IMR-90 (cell line): Measurements from ENCODE around the gene TBCE. TPM values are rescaled to one million over a fixed set of nuclear protein-coding genes. Genes with fewer than 3 reads are reported as not detected.

Source experiments
- ATAC-seq: fragments of 200-7000 bp; cut with Tn5 transposase; 2 replicates; pipeline ENCODE4 v1.9.1; 2020; ENCODE audit warnings: low read depth, mild to moderate bottlenecking, moderate library complexity
- BruUV-seq: library from RNA; stranded (reverse); fragments of 400-500 nt; replicated peaks from 2 replicates; lab custom pipeline; 2021; lab: Mats Ljungman, UMichigan
- CTCF ChIA-PET: fragments of 300-600 bp; formaldehyde crosslinking; extraction: SDS; loops from one replicate; lab custom pipeline; 2021; ENCODE audit warnings: antibody characterized with exemption; lab: Yijun Ruan, JAX
- POLR2A ChIA-PET: fragments of 300-600 bp; sonication (Branson Sonifier 250); formaldehyde crosslinking; loops from one replicate; lab custom pipeline; 2022; ENCODE audit warnings: antibody characterized with exemption; ENCODE audit not compliant: unreplicated experiment; lab: Charles Lee
- DNase-seq: peaks from one replicate; pipeline ENCODE4 v3.0.0; 2013
- H2AFZ ChIP-seq: replicated peaks from 2 replicates; pipeline ENCODE3; 2013; ENCODE audit warnings: low read length, mild to moderate bottlenecking; ENCODE audit not compliant: poor library complexity
- H2AK5ac ChIP-seq: 2 replicates; pipeline ENCODE4 v1.6.1; 2013; ENCODE audit warnings: low read depth, low read length, inconsistent platforms
- H2AK9ac ChIP-seq: replicated peaks from 2 replicates; pipeline ENCODE3; 2013; ENCODE audit warnings: mild to moderate bottlenecking, low read depth, low read length, moderate library complexity; ENCODE audit not compliant: poor library complexity
- H2BK120ac ChIP-seq: 2 replicates; pipeline ENCODE4 v1.6.1; 2013; ENCODE audit warnings: low read depth, low read length, inconsistent platforms
- H2BK15ac ChIP-seq: 3 replicates; pipeline ENCODE4 v1.6.1; 2013; ENCODE audit warnings: low read depth, low read length, inconsistent platforms
- H2BK20ac ChIP-seq: 2 replicates; pipeline ENCODE4 v1.6.1; 2013; ENCODE audit warnings: low read depth, mild to moderate bottlenecking, inconsistent platforms, low read length, moderate library complexity
- H2BK5ac ChIP-seq: 2 replicates; pipeline ENCODE4 v1.6.1; 2013; ENCODE audit warnings: mild to moderate bottlenecking, low read depth, low read length, inconsistent platforms; ENCODE audit not compliant: poor library complexity, severe bottlenecking
- H3K14ac ChIP-seq: replicated peaks from 2 replicates; pipeline ENCODE4 v1.6.1; 2013; ENCODE audit warnings: low read depth, low read length, inconsistent platforms
- H3K18ac ChIP-seq: 2 replicates; pipeline ENCODE4 v1.6.1; 2013; ENCODE audit warnings: low read depth, low read length, control low read depth
- H3K23ac ChIP-seq: 2 replicates; pipeline ENCODE4 v1.6.1; 2013; ENCODE audit warnings: low read depth, low read length, inconsistent platforms
- H3K27ac ChIP-seq: 2 replicates; pipeline ENCODE4 v1.5.1; 2013; ENCODE audit warnings: mild to moderate bottlenecking, control low read depth, low read length; ENCODE audit not compliant: insufficient read depth
- H3K27me3 ChIP-seq: 2 replicates; pipeline ENCODE4 v1.6.1; 2013; ENCODE audit warnings: low read length; ENCODE audit not compliant: control insufficient read depth, insufficient read depth
- H3K36me3 ChIP-seq: 2 replicates; pipeline ENCODE4 v1.6.1; 2013; ENCODE audit warnings: low read length, mixed read lengths; ENCODE audit not compliant: control insufficient read depth, insufficient read depth
- H3K4ac ChIP-seq: 2 replicates; pipeline ENCODE4 v1.6.1; 2013; ENCODE audit warnings: low read depth, low read length, inconsistent platforms
- H3K4me1 ChIP-seq: 2 replicates; pipeline ENCODE4 v1.6.1; 2013; ENCODE audit warnings: low read length, mixed read lengths; ENCODE audit not compliant: control insufficient read depth, insufficient read depth
- H3K4me2 ChIP-seq: 2 replicates; pipeline ENCODE4 v1.6.1; 2013; ENCODE audit warnings: low read depth, mild to moderate bottlenecking, control low read depth, low read length, moderate library complexity
- H3K4me3 ChIP-seq: 2 replicates; pipeline ENCODE4 v1.5.1; 2013; ENCODE audit warnings: low read depth, mild to moderate bottlenecking, control low read depth, low read length, moderate library complexity; ENCODE audit not compliant: insufficient read depth
- H3K56ac ChIP-seq: 2 replicates; pipeline ENCODE4 v1.6.1; 2013; ENCODE audit warnings: low read length, inconsistent platforms; ENCODE audit not compliant: insufficient read depth; ENCODE audit errors: extremely low read depth
- H3K79me1 ChIP-seq, 2 experiments: 2 replicates each; pipeline ENCODE4 v1.6.1; 2013; ENCODE audit warnings: low read length in 2 of 2, inconsistent platforms in 1 of 2, low read depth in 1 of 2
- H3K9ac ChIP-seq: 2 replicates; pipeline ENCODE4 v1.6.1; 2013; ENCODE audit warnings: low read depth, low read length, control low read depth
- H3K9me1 ChIP-seq: 2 replicates; pipeline ENCODE4 v1.6.1; 2013; ENCODE audit warnings: low read length, inconsistent platforms; ENCODE audit not compliant: insufficient read depth
- H3K9me3 ChIP-seq: 2 replicates; pipeline ENCODE4 v1.6.1; 2013; ENCODE audit warnings: low read length; ENCODE audit not compliant: control insufficient read depth, insufficient read depth
- H4K20me1 ChIP-seq: 2 replicates; pipeline ENCODE4 v1.6.1; 2013; ENCODE audit warnings: low read length, inconsistent platforms; ENCODE audit not compliant: insufficient read depth
- H4K5ac ChIP-seq: 2 replicates; pipeline ENCODE4 v1.6.1; 2013; ENCODE audit warnings: mild to moderate bottlenecking, low read depth, low read length, control low read depth
- H4K8ac ChIP-seq, 2 experiments: 2 replicates each; pipeline ENCODE4 v1.6.1; 2013; ENCODE audit warnings: low read depth in 2 of 2, low read length in 2 of 2, control low read depth in 1 of 2, inconsistent platforms in 1 of 2
- H4K91ac ChIP-seq: 2 replicates; pipeline ENCODE4 v1.6.1; 2013; ENCODE audit warnings: low read depth, low read length, inconsistent platforms; ENCODE audit not compliant: insufficient read depth
- BHLHE40 ChIP-seq: fragments of 150-350 bp; IDR thresholded peaks from 2 replicates; pipeline ENCODE4 v1.6.1; 2016; ENCODE audit warnings: mild to moderate bottlenecking, low read depth, low read length
- CEBPB ChIP-seq: IDR thresholded peaks from 2 replicates; pipeline ENCODE4 v1.6.1; 2012; ENCODE audit warnings: low read depth, low read length, improper control_type of control experiment
- CHD1 ChIP-seq: IDR thresholded peaks from 2 replicates; pipeline ENCODE4 v1.6.1; 2012; ENCODE audit warnings: low read depth, low read length, improper control_type of control experiment
- CTCF ChIP-seq: conservative IDR thresholded peaks from 2 replicates; pipeline ENCODE4 v1.5.1; 2012; ENCODE audit warnings: mild to moderate bottlenecking, low read depth, low read length, improper control_type of control experiment
- ELK1 ChIP-seq: fragments of 150-350 bp; IDR thresholded peaks from 2 replicates; pipeline ENCODE4 v1.6.1; 2016; ENCODE audit warnings: low read depth, mild to moderate bottlenecking, low read length, moderate library complexity, borderline replicate concordance
- FOS ChIP-seq: fragments of 150-350 bp; IDR thresholded peaks from 2 replicates; pipeline ENCODE4 v1.6.1; 2016; ENCODE audit warnings: low read depth, low read length
- MAFK ChIP-seq: IDR thresholded peaks from 2 replicates; pipeline ENCODE4 v1.6.1; 2012; ENCODE audit warnings: low read depth, low read length, improper control_type of control experiment
- MAZ ChIP-seq: IDR thresholded peaks from 2 replicates; pipeline ENCODE4 v1.6.1; 2012; ENCODE audit warnings: low read depth, mild to moderate bottlenecking, low read length, improper control_type of control experiment, moderate library complexity, borderline replicate concordance
- MXI1 ChIP-seq: IDR thresholded peaks from 2 replicates; pipeline ENCODE4 v1.6.1; 2012; ENCODE audit warnings: low read depth, mild to moderate bottlenecking, low read length, moderate library complexity, borderline replicate concordance
- NFE2L2 ChIP-seq: fragments of 150-350 bp; IDR thresholded peaks from 2 replicates; pipeline ENCODE4 v1.6.1; 2016; ENCODE audit warnings: low read depth, mild to moderate bottlenecking, low read length
- POLR2A ChIP-seq: IDR thresholded peaks from 2 replicates; pipeline ENCODE4 v1.6.1; 2012; ENCODE audit warnings: mild to moderate bottlenecking, low read depth, low read length
- RAD21 ChIP-seq: IDR thresholded peaks from 2 replicates; pipeline ENCODE4 v1.6.1; 2012; ENCODE audit warnings: low read length, improper control_type of control experiment
- RCOR1 ChIP-seq: IDR thresholded peaks from 2 replicates; pipeline ENCODE4 v1.6.1; 2012; ENCODE audit warnings: mild to moderate bottlenecking, low read length, improper control_type of control experiment; ENCODE audit not compliant: insufficient replicate concordance
- RFX5 ChIP-seq: IDR thresholded peaks from 2 replicates; pipeline ENCODE4 v1.8.0; 2012; ENCODE audit warnings: low read depth, mild to moderate bottlenecking, low read length, moderate library complexity
- SMC3 ChIP-seq: fragments of 150-350 bp; IDR thresholded peaks from 2 replicates; pipeline ENCODE4 v1.6.1; 2016; ENCODE audit warnings: low read depth, mild to moderate bottlenecking, antibody characterized with exemption, low read length, moderate library complexity
- USF2 ChIP-seq: fragments of 150-350 bp; IDR thresholded peaks from 2 replicates; pipeline ENCODE4 v1.6.1; 2017; ENCODE audit warnings: mild to moderate bottlenecking, antibody characterized with exemption, low read length, low read depth
- WGBS, 2 experiments: methylation state at CpG; one replicate each; pipeline versions ENCODE4 v1.1.5 to v1.1.7; 2013; ENCODE audit warnings: missing lambda C conversion rate in 2 of 2; ENCODE audit not compliant: insufficient read length in 1 of 2; ENCODE audit errors: extremely low coverage in 2 of 2; 5-methylcytosine and 5-hydroxymethylcytosine counted together
- dilution Hi-C: fragments of 300-500 bp; cut with HindIII; formaldehyde crosslinking; loops from one replicate; pipeline ENCODE4 v1.14.3; 2018; ENCODE audit warnings: low sequenced_read_pairs; ENCODE audit not compliant: unreplicated experiment
- in situ Hi-C: fragments of 300-500 bp; cut with MboI; formaldehyde crosslinking; loops from 3 replicates; pipeline ENCODE4 v1.14.3; 2019; ENCODE audit warnings: low sequenced_read_pairs, inconsistent platforms, mixed read lengths
- intact Hi-C: fragments of 100-400 bp; cut with micrococcal nuclease; formaldehyde crosslinking; loops from 2 replicates; pipeline ENCODE4 v1.10.0; 2022
- polyA plus RNA-seq, 3 experiments: library from polyadenylated mRNA; depleted of rRNA; stranded (reverse); fragments of >200 nt; gene quantifications; 2 replicates each; pipeline ENCODE4 v1.2.3, GENCODE V29; 2012; ENCODE audit warnings: low replicate concordance in 1 of 3
- total RNA-seq: library from RNA; depleted of rRNA; stranded (reverse); fragments of >200 nt; gene quantifications from 2 replicates; pipeline ENCODE4 v1.2.3, GENCODE V29; 2012

Gene TBCE
- total and polyA plus RNA-seq, 2 of the 4 experiments (the other 2 are of a cell fraction): 25.3 to 26.7 TPM

GRCh38 chr1:235375919-235376605 lies 8.8 kb downstream of the TBCE start:
- H2BK20ac ChIP-seq: no peak overlapping the region
- ChIA-PET CTCF (interaction anchor here (0.6 kb wide), 1 partner anchor 41 kb away, joined by 5 read pairs; no protein-coding TSS in a partner anchor), POLR2A (no interaction called here)
- no peak overlapping the region for H3K23ac ChIP-seq
- H3K36me3 ChIP-seq: peaks cover 9% of the 10 kb centered on the region
- no peaks in the 10 kb centered on the region for H4K20me1 ChIP-seq
- no peaks in the 10 kb centered on the region for H3K9me3 ChIP-seq
- H2AK5ac ChIP-seq: no peak overlapping the region
- H3K14ac ChIP-seq: no peak overlapping the region
- H4K91ac ChIP-seq: no peak overlapping the region
- ATAC-seq: no peak
- intact Hi-C loops (no loop called here), dilution Hi-C loops (no loop called here), in situ Hi-C loops (no loop called here)
- H3K79me1 ChIP-seq: peaks cover 13 to 48% of the 10 kb centered on the region in 2 experiments
- H3K27me3 ChIP-seq: no peaks in the 10 kb centered on the region
- TF ChIP-seq CEBPB (no peak), POLR2A (no peak), NFE2L2 (no peak), MAZ (no peak), RAD21 (no peak), ELK1 (no peak), CHD1 (no peak), RCOR1 (no peak), USF2 (no peak), MXI1 (no peak), MAFK (no peak), FOS (no peak), RFX5 (no peak), BHLHE40 (no peak), CTCF (no peak), SMC3 (no peak)
- no peak overlapping the region for H4K5ac ChIP-seq
- H3K18ac ChIP-seq: no peak overlapping the region
- no peak overlapping the region for H3K56ac ChIP-seq
- 100% methylated on average over 2 of the region's 6 CpGs; no CpG with 5 or more reads in 1 of the 2 experiments for WGBS, 2 experiments
- no peak overlapping the region for H2BK120ac ChIP-seq
- H3K4ac ChIP-seq: no peak overlapping the region
- no peak overlapping the region for H3K9ac ChIP-seq
- no peak overlapping the region for H3K4me3 ChIP-seq
- H3K4me1 ChIP-seq: no peaks in the 10 kb centered on the region
- H2BK15ac ChIP-seq: no peak overlapping the region
- no TSS peak for BruUV-seq
- no peak overlapping the region for H2AK9ac ChIP-seq
- H3K27ac ChIP-seq: no peak overlapping the region
- H2BK5ac ChIP-seq: no peak overlapping the region
- 0 out of 2 replicates have a peak, but pooled peaks cover 3% of the 10 kb centered on the region for H3K9me1 ChIP-seq
- no peak overlapping the region for H2AFZ ChIP-seq
- no peak overlapping the region for H3K4me2 ChIP-seq
- no peak for DNase-seq
- no peak overlapping the region for H4K8ac ChIP-seq
